ENCODE results near the gene RRBP1. TPM values are rescaled to one million over a fixed set of nuclear protein-coding genes. Genes with fewer than 3 reads are reported as not detected.

The RRBP1 gene
- total RNA-seq, 1 experiment from 2014 or later = 75.9 TPM

DNA sequence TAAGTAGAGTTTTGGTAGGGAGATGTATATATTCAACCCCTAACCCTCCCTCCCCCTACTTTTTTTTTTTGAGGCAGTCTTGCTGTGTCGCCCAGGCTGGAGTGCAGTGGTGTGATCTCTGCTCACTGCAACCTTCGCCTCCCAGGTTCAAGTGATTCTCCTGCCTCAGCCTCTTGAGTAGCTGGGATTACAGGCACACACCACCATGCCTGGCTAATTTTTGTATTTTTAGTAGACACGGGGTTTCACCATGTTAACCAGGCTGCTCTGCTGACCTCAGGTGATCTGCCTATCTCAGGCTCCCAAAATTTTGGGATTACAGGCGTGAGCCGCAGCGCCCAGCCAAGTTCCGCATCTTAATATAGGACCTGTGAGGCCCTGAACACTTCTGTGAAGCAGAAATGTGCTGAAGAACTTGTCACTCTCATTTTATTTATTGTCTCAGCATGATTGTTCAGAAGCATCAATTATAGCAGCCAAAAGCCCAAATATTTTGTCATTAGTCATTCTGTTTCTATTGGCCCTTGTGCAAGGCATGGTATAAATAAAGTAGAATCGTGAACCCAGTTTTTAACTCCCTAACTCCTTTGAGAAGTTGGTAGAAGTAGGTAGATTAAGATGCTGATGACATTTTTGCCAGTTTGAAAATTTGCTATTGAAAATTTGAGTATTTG lies 92.7 kb downstream of the RRBP1 start:
- Histone ChIP-seq H3K27ac (ENCODE audit: low read depth, low read length, poor library complexity, severe bottlenecking) (no peak overlapping the region), H3K27me3 (replicated peaks; ENCODE audit: insufficient read depth, low read depth, low read length, poor library complexity) (no peaks in the 10 kb centered on the region), H3K4me1 (ENCODE audit: insufficient read depth, low read length, poor library complexity, severe bottlenecking) (peaks cover 12% of the 10 kb centered on the region), H3K9me3 (ENCODE audit: low read depth, low read length, poor library complexity, severe bottlenecking) (no peaks in the 10 kb centered on the region), H3K4me3 (ENCODE audit: low read depth, low read length, poor library complexity, severe bottlenecking) (no peak overlapping the region), H3K36me3 (ENCODE audit: insufficient read depth, low read length, poor library complexity, severe bottlenecking) (no peaks in the 10 kb centered on the region)
- TF ChIP-seq EZH2 (IDR thresholded peaks at IDR 0.05; ENCODE audit: borderline replicate concordance, low read depth, low read length, poor library complexity, severe bottlenecking) = no peak
- TF ChIP-seq, protein P1, sequence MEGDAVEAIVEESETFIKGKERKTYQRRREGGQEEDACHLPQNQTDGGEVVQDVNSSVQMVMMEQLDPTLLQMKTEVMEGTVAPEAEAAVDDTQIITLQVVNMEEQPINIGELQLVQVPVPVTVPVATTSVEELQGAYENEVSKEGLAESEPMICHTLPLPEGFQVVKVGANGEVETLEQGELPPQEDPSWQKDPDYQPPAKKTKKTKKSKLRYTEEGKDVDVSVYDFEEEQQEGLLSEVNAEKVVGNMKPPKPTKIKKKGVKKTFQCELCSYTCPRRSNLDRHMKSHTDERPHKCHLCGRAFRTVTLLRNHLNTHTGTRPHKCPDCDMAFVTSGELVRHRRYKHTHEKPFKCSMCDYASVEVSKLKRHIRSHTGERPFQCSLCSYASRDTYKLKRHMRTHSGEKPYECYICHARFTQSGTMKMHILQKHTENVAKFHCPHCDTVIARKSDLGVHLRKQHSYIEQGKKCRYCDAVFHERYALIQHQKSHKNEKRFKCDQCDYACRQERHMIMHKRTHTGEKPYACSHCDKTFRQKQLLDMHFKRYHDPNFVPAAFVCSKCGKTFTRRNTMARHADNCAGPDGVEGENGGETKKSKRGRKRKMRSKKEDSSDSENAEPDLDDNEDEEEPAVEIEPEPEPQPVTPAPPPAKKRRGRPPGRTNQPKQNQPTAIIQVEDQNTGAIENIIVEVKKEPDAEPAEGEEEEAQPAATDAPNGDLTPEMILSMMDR (conservative IDR thresholded peaks at IDR 0.05; ENCODE audit: low read depth, low read length) = no peak
- intact Hi-C loops (cut with micrococcal nuclease; ENCODE audit: unreplicated experiment) = no loop called here
- ChIA-PET POLR2A (ENCODE audit: low non-redundant PET) (no interaction called here), CTCF (interaction anchor here (1.0 kb wide), 1 partner anchor 52 kb away, joined by 3 read pairs; no protein-coding TSS in a partner anchor)
- BruUV-seq (replicated peaks) = no TSS peak
- no peak for DNase-seq (ENCODE audit: low spot score)

DNA sequence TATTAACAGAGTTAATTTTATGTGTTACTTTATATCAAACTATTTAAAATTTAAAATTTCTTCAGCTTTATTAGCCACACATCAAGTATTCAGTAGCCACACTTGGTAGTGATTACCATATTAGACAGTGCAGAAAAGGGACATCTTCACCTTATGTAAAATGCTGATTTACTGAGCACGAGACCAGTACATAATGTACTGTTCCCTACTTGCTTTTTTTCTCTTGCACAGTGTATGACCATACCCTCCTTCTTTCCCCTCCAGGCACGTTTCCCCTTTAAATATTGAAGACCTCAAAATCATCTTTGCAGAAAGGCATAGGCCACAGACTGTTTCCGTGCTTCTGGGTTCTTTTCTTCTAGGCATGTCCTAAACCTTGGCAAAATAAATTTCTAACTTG lies 94.2 kb downstream of the RRBP1 start:
- DNase-seq (ENCODE audit: low spot score) = no peak
- TF ChIP-seq, protein P1 (conservative IDR thresholded peaks at IDR 0.05; ENCODE audit: low read depth, low read length) = no peak
- TF ChIP-seq EZH2 (IDR thresholded peaks at IDR 0.05; ENCODE audit: borderline replicate concordance, low read depth, low read length, poor library complexity, severe bottlenecking) = no peak
- H3K9me3 ChIP-seq (ENCODE audit: low read depth, low read length, poor library complexity, severe bottlenecking) = no peaks in the 10 kb centered on the region
- H3K27ac ChIP-seq (ENCODE audit: low read depth, low read length, poor library complexity, severe bottlenecking) = no peak overlapping the region
- ChIA-PET CTCF (no interaction called here), POLR2A (ENCODE audit: low non-redundant PET) (no interaction called here)
- intact Hi-C loops (cut with micrococcal nuclease; ENCODE audit: unreplicated experiment) = no loop called here
- no peaks in the 10 kb centered on the region for H3K27me3 ChIP-seq (replicated peaks; ENCODE audit: insufficient read depth, low read depth, low read length, poor library complexity)
- H3K36me3 ChIP-seq (ENCODE audit: insufficient read depth, low read length, poor library complexity, severe bottlenecking) = no peaks in the 10 kb centered on the region
- peaks cover 12% of the 10 kb centered on the region for H3K4me1 ChIP-seq (ENCODE audit: insufficient read depth, low read length, poor library complexity, severe bottlenecking)
- no TSS peak for BruUV-seq (replicated peaks)
- no peak overlapping the region for H3K4me3 ChIP-seq (ENCODE audit: low read depth, low read length, poor library complexity, severe bottlenecking)

DNA sequence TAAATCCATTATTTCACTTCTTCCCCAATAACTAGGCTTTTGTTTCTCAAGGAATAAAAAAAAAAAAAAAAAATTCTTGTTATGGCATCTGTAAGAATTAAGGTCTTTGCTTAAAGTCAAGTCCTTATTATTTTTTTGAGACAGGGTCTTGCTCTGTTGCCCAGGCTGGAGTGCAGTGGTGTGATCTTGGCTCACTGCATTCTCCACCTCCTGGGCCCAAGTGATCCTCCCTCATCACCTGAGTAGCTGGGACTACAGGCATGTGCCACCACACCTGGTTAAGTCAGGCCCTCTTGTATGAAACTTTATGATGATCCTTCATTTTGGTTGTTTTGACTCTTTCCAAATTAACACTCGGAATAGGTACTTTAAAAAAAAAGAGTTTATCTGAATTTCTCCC lies 94.9 kb downstream of the RRBP1 start:
- DNase-seq (ENCODE audit: low spot score) = no peak
- no peaks in the 10 kb centered on the region for H3K27me3 ChIP-seq (replicated peaks; ENCODE audit: insufficient read depth, low read depth, low read length, poor library complexity)
- intact Hi-C loops (cut with micrococcal nuclease; ENCODE audit: unreplicated experiment) = no loop called here

More for the DNA sequence above, 94.9 kb downstream of the RRBP1 start:
- H3K4me3 ChIP-seq (ENCODE audit: low read depth, low read length, poor library complexity, severe bottlenecking) = no peak overlapping the region
- H3K36me3 ChIP-seq (ENCODE audit: insufficient read depth, low read length, poor library complexity, severe bottlenecking) = no peaks in the 10 kb centered on the region
- CTCF ChIA-PET = no interaction called here
- H3K27ac ChIP-seq (ENCODE audit: low read depth, low read length, poor library complexity, severe bottlenecking) = no peak overlapping the region
- POLR2A ChIA-PET (ENCODE audit: low non-redundant PET) = no interaction called here
- no peak for TF ChIP-seq EZH2 (IDR thresholded peaks at IDR 0.05; ENCODE audit: borderline replicate concordance, low read depth, low read length, poor library complexity, severe bottlenecking)
- TF ChIP-seq, protein P1 (conservative IDR thresholded peaks at IDR 0.05; ENCODE audit: low read depth, low read length) = no peak
- H3K4me1 ChIP-seq (ENCODE audit: insufficient read depth, low read length, poor library complexity, severe bottlenecking) = peaks cover 12% of the 10 kb centered on the region
- no peaks in the 10 kb centered on the region for H3K9me3 ChIP-seq (ENCODE audit: low read depth, low read length, poor library complexity, severe bottlenecking)
- BruUV-seq (replicated peaks) = no TSS peak
